Liver (tissue), 3 donors: ENCODE measurements around the gene TMIGD1.

Source experiments
- CTCF ChIP-seq: fragments of 150-350 bp; IDR thresholded peaks from 2 replicates; pipeline ENCODE4 v1.5.1; 2017; ENCODE audit warnings: improper control_type of control experiment, low read depth, low read length; ENCODE audit not compliant: missing input control
- EGR1 ChIP-seq, 2 donors: IDR thresholded peaks; 2 replicates each; pipeline ENCODE4 v1.6.1; 2016 to 2018; ENCODE audit warnings: antibody characterized with exemption in 2 of 2, low read depth in 2 of 2
- FOXA1 ChIP-seq: IDR thresholded peaks from 2 replicates; pipeline ENCODE4 v1.6.1; 2016; ENCODE audit warnings: antibody characterized with exemption
- GABPA ChIP-seq, 2 donors: IDR thresholded peaks in 1 of 2; conservative IDR thresholded peaks in 1 of 2; 2 replicates each; pipeline ENCODE4 v1.6.1; 2016; ENCODE audit warnings: antibody characterized with exemption in 2 of 2, mild to moderate bottlenecking in 1 of 2, moderate library complexity in 1 of 2
- JUND ChIP-seq, 2 donors: IDR thresholded peaks; 2 replicates each; pipeline ENCODE4 v1.6.1; 2016; ENCODE audit warnings: antibody characterized with exemption in 2 of 2
- RAD21 ChIP-seq, 2 donors: IDR thresholded peaks; 2 replicates each; pipeline ENCODE4 v1.6.1; 2016; ENCODE audit warnings: antibody characterized with exemption in 2 of 2, mild to moderate bottlenecking in 2 of 2
- REST ChIP-seq: IDR thresholded peaks from 2 replicates; pipeline ENCODE4 v1.6.1; 2016; ENCODE audit warnings: antibody characterized with exemption, mild to moderate bottlenecking
- RXRA ChIP-seq, 2 donors: IDR thresholded peaks; 2 replicates each; pipeline ENCODE4 v1.6.1; 2017 to 2018; ENCODE audit warnings: antibody characterized with exemption in 2 of 2, mild to moderate bottlenecking in 1 of 2
- SP1 ChIP-seq: IDR thresholded peaks from 2 replicates; pipeline ENCODE4 v1.6.1; 2018; ENCODE audit warnings: antibody characterized with exemption, mild to moderate bottlenecking
- TAF1 ChIP-seq: conservative IDR thresholded peaks from 2 replicates; pipeline ENCODE4 v1.6.1; 2016; ENCODE audit warnings: antibody characterized with exemption, mild to moderate bottlenecking
- YY1 ChIP-seq: IDR thresholded peaks from 2 replicates; pipeline ENCODE4 v1.6.1; 2016; ENCODE audit warnings: antibody characterized with exemption, mild to moderate bottlenecking
- ZBTB33 ChIP-seq: IDR thresholded peaks from 2 replicates; pipeline ENCODE4 v1.6.1; 2016; ENCODE audit warnings: antibody characterized with exemption
- TF ChIP-seq, protein P1 (sequence below): IDR thresholded peaks from 2 replicates; pipeline ENCODE4 v1.6.1; 2016; ENCODE audit warnings: antibody characterized with exemption
- TF ChIP-seq, protein P2 (sequence below): IDR thresholded peaks from 2 replicates; pipeline ENCODE4 v1.6.1; 2016; ENCODE audit warnings: antibody characterized with exemption
- donor health status: healthy.
- donor health status: healthy.

DNA sequence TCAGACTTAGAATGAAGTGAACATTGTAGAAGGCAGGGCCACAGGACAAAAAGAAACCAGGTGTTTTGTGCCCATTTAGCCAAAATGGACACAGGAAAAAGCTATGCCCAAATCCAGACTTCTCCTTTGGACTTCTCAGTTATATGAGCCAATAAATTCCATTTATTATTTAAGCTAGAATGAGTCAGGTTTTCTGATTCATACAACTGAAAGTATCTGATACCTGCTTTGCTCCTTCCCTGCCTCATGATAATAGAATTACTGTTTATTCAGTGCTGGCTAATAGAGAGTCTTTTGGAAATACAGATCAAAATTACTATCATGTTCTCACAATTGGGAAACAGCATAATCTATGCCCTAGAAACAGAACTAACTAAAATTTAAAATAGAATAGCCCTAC is 36.1 kb upstream of the TMIGD1 start:
- no peak for TF ChIP-seq ZBTB33
- no peak for TF ChIP-seq RXRA (IDR thresholded peaks at IDR 0.05)
- TF ChIP-seq CTCF: no peak
- TF ChIP-seq, protein P1, sequence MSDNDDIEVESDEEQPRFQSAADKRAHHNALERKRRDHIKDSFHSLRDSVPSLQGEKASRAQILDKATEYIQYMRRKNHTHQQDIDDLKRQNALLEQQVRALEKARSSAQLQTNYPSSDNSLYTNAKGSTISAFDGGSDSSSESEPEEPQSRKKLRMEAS: no peak
- TF ChIP-seq EGR1 (IDR thresholded peaks at IDR 0.05; ENCODE audit: low read depth in 2 of 2): no peak
- no peak for TF ChIP-seq GABPA (IDR thresholded peaks at IDR 0.05 in 1 of 2, conservative IDR thresholded peaks at IDR 0.05 in 1 of 2)
- no peak for TF ChIP-seq SP1
- TF ChIP-seq JUND (IDR thresholded peaks at IDR 0.05): no peak
- no peak for TF ChIP-seq TAF1
- TF ChIP-seq YY1: no peak
- TF ChIP-seq FOXA1: no peak
- no peak for TF ChIP-seq RAD21 (IDR thresholded peaks at IDR 0.05)
- TF ChIP-seq REST: no peak
- TF ChIP-seq, protein P2, sequence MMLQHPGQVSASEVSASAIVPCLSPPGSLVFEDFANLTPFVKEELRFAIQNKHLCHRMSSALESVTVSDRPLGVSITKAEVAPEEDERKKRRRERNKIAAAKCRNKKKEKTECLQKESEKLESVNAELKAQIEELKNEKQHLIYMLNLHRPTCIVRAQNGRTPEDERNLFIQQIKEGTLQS: no peak
